MM.1S (cell line): ENCODE results near the gene GPS1.

Experiments used
- DNase-seq: peaks from one replicate; pipeline ENCODE4 v3.0.0-alpha.2; 2015
- H2AFZ ChIP-seq: fragments of 300-600 bp; sonication (generic); 2 replicates; pipeline ENCODE4 v1.6.0; 2016; ENCODE audit warnings: antibody characterized with exemption, low read length
- H3F3A ChIP-seq: fragments of 300-600 bp; sonication (generic); 2 replicates; pipeline ENCODE4 v1.6.1; 2016; ENCODE audit warnings: mild to moderate bottlenecking, antibody characterized with exemption, low read length, moderate library complexity, mixed read lengths; ENCODE audit not compliant: insufficient read depth
- H3K27ac ChIP-seq: fragments of 300-600 bp; sonication (generic); 2 replicates; pipeline ENCODE4 v1.5.1; 2016; ENCODE audit warnings: mild to moderate bottlenecking, low read length
- H3K27me3 ChIP-seq: fragments of 300-600 bp; sonication (generic); replicated peaks from 2 replicates; pipeline ENCODE4 v1.6.0; 2016; ENCODE audit warnings: low read length; ENCODE audit not compliant: insufficient read depth
- H3K36me3 ChIP-seq: fragments of 300-600 bp; sonication (generic); replicated peaks from 2 replicates; pipeline ENCODE4 v1.6.1; 2016; ENCODE audit warnings: mild to moderate bottlenecking, low read length, mixed read lengths; ENCODE audit not compliant: insufficient read depth
- H3K4me1 ChIP-seq: fragments of 300-600 bp; sonication (generic); 2 replicates; pipeline ENCODE4 v1.6.1; 2016; ENCODE audit warnings: low read length, mixed read lengths
- H3K4me2 ChIP-seq: fragments of 300-600 bp; sonication (generic); 2 replicates; pipeline ENCODE4 v1.6.0; 2016; ENCODE audit warnings: low read depth, low read length
- H3K4me3 ChIP-seq: fragments of 300-600 bp; sonication (generic); 2 replicates; pipeline ENCODE4 v1.5.1; 2016; ENCODE audit warnings: low read length, mixed read lengths
- H3K79me2 ChIP-seq: fragments of 300-600 bp; sonication (generic); 2 replicates; pipeline ENCODE4 v1.6.1; 2016; ENCODE audit warnings: mixed run types, low read length, mixed read lengths
- H3K9ac ChIP-seq: fragments of 300-600 bp; sonication (generic); 2 replicates; pipeline ENCODE4 v1.6.1; 2016; ENCODE audit warnings: low read length, mixed read lengths
- H3K9me2 ChIP-seq: fragments of 300-600 bp; sonication (generic); replicated peaks from 2 replicates; pipeline ENCODE4 v1.6.1; 2016; ENCODE audit warnings: mild to moderate bottlenecking, low read length, mixed read lengths; ENCODE audit not compliant: insufficient read depth
- H3K9me3 ChIP-seq: fragments of 300-600 bp; sonication (generic); replicated peaks from 2 replicates; pipeline ENCODE4 v1.6.1; 2016; ENCODE audit warnings: mild to moderate bottlenecking, low read length, mixed read lengths; ENCODE audit not compliant: insufficient read depth
- H4K20me1 ChIP-seq: fragments of 300-600 bp; sonication (generic); 2 replicates; pipeline ENCODE4 v1.6.1; 2016; ENCODE audit warnings: mild to moderate bottlenecking, low read length, moderate library complexity, mixed read lengths; ENCODE audit not compliant: insufficient read depth
- CTCF ChIP-seq: fragments of 300-600 bp; sonication (generic); IDR thresholded peaks from 2 replicates; pipeline ENCODE4 v1.5.1; 2016; ENCODE audit warnings: antibody characterized with exemption, low read length, mixed read lengths
- EZH2 ChIP-seq: fragments of 300-600 bp; sonication (generic); optimal IDR thresholded peaks from 2 replicates; pipeline ENCODE3; 2017; ENCODE audit warnings: low read depth, mild to moderate bottlenecking, antibody characterized with exemption, low read length, mixed read lengths
- EZH2phosphoT487 ChIP-seq: fragments of 300-600 bp; sonication (generic); IDR thresholded peaks from 2 replicates; pipeline ENCODE4 v1.6.1; 2018; ENCODE audit warnings: antibody characterized with exemption, low read length

Gene GPS1

DNA sequence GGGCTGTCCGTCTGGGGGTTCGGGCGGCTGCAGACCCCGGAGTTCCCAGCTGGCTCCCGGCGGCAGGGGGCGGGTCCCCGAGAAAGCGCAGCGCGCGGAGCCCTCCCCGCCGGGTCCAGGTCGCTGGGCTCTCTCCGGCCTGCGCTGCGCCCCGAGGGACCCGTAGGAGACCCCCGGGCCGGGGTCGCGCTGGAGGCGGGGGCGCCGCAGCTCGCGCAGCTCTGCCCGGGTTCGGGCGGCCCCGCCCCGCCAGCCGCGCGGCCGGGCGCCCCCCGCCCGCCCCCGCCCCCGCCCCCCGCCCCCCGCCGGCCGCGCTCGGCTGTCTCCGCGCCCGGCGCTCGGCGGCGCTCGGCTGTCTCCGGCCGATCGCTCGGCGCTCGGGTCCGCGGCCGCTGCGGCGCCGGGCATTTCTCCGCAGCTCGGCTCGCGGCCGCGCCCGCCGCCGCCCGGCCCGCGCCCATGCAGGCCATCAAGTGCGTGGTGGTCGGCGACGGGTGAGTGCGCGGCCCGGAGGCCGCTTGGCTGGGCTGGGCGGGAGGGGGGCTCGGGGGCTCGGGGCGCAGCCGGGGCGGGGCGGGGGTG lies 20.3 kb upstream of the GPS1 start, which contains the start of gene RAC3:
RAC3 (plus strand) TSS at position 376 of the 582 bp plus-strand sequence; CDS start at position 460, 84 bp downstream.
- H3F3A ChIP-seq, result peaks cover 12% of the 10 kb centered on the region; the same call in 1 of the 2 replicates
- no peaks in the 10 kb centered on the region for H3K9me2 ChIP-seq
- DNase-seq, result peak; percentile 38
- no peaks in the 10 kb centered on the region for H3K9me3 ChIP-seq
- H3K36me3 ChIP-seq, result no peaks in the 10 kb centered on the region
- H3K27ac ChIP-seq, result peak within 1 kb of the TSS; percentile 25; the same call in 1 of the 2 replicates
- TF ChIP-seq CTCF, result no peak
- TF ChIP-seq EZH2, result no peak
- TF ChIP-seq EZH2phosphoT487, result no peak
- no peaks in the 10 kb centered on the region for H4K20me1 ChIP-seq
- peaks cover 10% of the 10 kb centered on the region; the same call in 1 of the 2 replicates for H3K4me1 ChIP-seq
- H3K27me3 ChIP-seq, result no peaks in the 10 kb centered on the region
- peak within 1 kb of the TSS; percentile 71 for H3K4me3 ChIP-seq
- peaks cover 5% of the 10 kb centered on the region for H3K79me2 ChIP-seq
- H3K9ac ChIP-seq, result peak within 1 kb of the TSS; percentile 23; the same call in 1 of the 2 replicates
- H2AFZ ChIP-seq, result peak within 1 kb of the TSS; percentile 53
- peak within 1 kb of the TSS; percentile 98 for H3K4me2 ChIP-seq

- Histone ChIP-seq H3K79me2 (peaks cover 12% of the 10 kb centered on the region), H2AFZ (peak overlapping the region; percentile 18; the same call in 1 of the 2 replicates), H3K36me3 (no peaks in the 10 kb centered on the region), H3K27ac (no peak overlapping the region), H3K4me3 (peak overlapping the region; percentile 47), H3K4me1 (peaks cover 13% of the 10 kb centered on the region; the same call in 1 of the 2 replicates), H4K20me1 (no peaks in the 10 kb centered on the region), H3K9me3 (no peaks in the 10 kb centered on the region), H3K9me2 (no peaks in the 10 kb centered on the region), H3K4me2 (peak overlapping the region; percentile 86), H3K27me3 (no peaks in the 10 kb centered on the region), H3F3A (peaks cover 12% of the 10 kb centered on the region; the same call in 1 of the 2 replicates), H3K9ac (peak overlapping the region; percentile 18; the same call in 1 of the 2 replicates)
- peak; percentile 65 for DNase-seq
- no peak for TF ChIP-seq EZH2phosphoT487
Measured at GRCh38 chr17:82031885-82032627, 19.6 kb upstream of the GPS1 start.

DNA sequence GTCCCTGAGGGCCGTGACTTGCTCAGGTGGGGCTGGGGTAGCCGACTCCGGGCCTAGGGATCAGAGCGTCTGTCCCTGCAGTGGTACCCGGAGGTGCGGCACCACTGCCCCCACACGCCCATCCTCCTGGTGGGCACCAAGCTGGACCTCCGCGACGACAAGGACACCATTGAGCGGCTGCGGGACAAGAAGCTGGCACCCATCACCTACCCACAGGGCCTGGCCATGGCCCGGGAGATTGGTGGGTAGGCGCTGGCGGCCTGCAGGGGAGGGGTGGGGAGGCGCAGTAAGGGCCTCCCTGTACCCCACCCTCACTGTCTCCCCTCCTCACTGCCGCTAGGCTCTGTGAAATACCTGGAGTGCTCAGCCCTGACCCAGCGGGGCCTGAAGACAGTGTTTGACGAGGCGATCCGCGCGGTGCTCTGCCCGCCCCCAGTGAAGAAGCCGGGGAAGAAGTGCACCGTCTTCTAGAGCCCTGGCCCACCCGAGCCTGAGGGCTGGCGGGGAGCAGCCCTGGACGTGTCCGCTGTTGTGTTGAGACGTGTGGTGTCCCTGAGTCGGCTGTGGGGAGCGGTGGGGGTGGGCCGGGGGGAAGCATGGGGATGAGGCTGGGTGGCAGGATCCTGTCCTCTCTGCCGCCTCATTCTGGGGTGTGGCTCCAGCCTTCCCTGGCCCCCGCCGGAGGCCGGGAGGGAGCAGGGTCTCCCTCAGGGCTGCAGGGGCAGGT lies 18.2 kb upstream of the GPS1 start:
- H3F3A ChIP-seq, result peaks cover 12% of the 10 kb centered on the region; the same call in 1 of the 2 replicates
- TF ChIP-seq EZH2phosphoT487 (no peak), EZH2 (no peak), CTCF (no peak)
- no peaks in the 10 kb centered on the region for H3K27me3 ChIP-seq
- peaks cover 15% of the 10 kb centered on the region; the same call in 1 of the 2 replicates for H3K4me1 ChIP-seq
- H3K9ac ChIP-seq, result no peak overlapping the region
- peaks cover 12% of the 10 kb centered on the region for H3K79me2 ChIP-seq
- no peaks in the 10 kb centered on the region for H3K9me2 ChIP-seq
- no peak overlapping the region for H3K4me3 ChIP-seq
- no peaks in the 10 kb centered on the region for H3K9me3 ChIP-seq
- H3K36me3 ChIP-seq, result no peaks in the 10 kb centered on the region
- H4K20me1 ChIP-seq, result no peaks in the 10 kb centered on the region
- no peak for DNase-seq
- no peak overlapping the region for H2AFZ ChIP-seq
- no peak overlapping the region for H3K27ac ChIP-seq
- no peak overlapping the region for H3K4me2 ChIP-seq
